Posterior vena cava (tissue), 2 donors: Measurements from ENCODE around the gene MXD1. TPM values are rescaled to one million over a fixed set of nuclear protein-coding genes. Genes with fewer than 3 reads are reported as not detected.

Source experiments
- DNase-seq: peaks from one replicate; pipeline ENCODE4 v3.0.0-alpha.2; 2020; ENCODE audit warnings: low spot score
- intact Hi-C, 2 donors: fragments of 100-400 bp; cut with DNase I; formaldehyde crosslinking; loops; one replicate each; pipeline versions ENCODE4 v1.14.1 to v1.14.2; 2022 to 2023
- total RNA-seq, 2 donors: library from RNA; stranded (reverse); fragmentation: NEBNext Ultra II Directional; extraction: Animal tissue kit (Norgen Biotek cat#: 25700); gene quantifications; one replicate each; pipeline ENCODE4 v1.2.1, GENCODE V29; 2021
- donor health status: DM: yes; HTN: yes; CAD: no.
- donor health status: DM: yes; HTN: yes; CAD: no.

Gene MXD1
- total RNA-seq, 2 donors from 2014 or later, result 14.9 to 20.7 TPM

GRCh38 chr2:69966496-69966895 is 51.6 kb downstream of the MXD1 start:
- no peak for DNase-seq
- intact Hi-C loops, result no loop called here

DNA sequence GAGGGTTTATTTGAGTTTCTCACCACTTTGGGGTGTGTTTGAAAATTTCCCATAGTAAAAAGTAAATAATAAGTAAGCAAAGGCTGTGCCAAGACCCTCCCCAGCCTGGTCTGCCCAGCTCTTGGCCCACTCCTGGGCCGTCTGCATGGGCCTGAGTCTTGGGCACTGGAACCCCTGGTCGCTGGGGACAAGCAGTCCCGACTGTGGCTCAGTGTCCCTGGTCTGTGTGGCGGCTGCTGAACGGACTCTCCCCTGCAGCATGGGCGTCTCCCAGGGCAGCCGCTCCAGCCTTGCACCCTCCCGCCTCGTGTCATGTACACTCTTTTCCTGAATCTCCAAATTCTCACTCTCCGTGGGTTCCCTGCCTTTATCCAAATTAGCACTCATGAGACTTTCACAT is 53.7 kb downstream of the MXD1 start:
- intact Hi-C loops, result no loop called here

DNA sequence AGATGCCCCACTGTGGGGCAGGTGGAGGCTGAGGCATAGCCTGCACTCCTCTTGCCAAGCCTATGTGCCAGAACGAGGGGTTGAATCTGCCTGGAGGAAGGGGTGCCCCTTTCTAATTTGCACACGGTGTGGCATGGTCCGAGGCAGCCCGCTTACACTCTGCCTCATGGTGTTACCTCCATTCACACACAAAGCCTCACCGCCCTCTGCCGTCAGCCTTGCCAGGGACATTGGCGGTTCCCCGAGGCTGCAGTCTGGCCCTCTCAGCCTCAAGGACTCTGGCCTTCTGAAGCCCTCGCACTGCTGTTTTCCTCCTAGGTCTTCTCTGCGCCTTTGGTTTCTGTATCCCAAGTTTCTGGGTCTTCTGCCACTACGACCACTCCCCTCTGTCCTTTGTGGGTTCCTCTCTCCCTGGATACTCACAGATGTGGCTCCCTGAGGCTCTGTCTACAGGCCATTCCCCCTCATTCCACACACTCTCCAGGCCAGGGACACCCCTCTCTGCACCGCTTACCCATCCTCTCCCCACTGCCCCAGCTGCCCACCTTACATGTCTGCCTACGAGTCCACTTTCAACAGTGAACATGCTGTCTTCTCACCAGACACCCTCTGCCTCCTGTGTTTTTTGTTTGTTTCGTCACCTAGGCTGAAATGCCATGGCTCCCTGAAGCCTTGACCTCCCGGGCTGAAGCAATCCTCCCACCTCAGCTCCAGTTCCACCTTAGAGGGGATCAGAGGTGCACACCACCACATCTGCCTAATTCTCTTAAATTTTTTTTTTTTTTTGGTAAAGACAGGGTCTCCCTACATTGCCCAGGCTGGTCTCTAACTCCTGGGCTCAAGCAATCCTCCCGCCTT is 54.4 kb downstream of the MXD1 start:
- peak; percentile 23 for DNase-seq
- intact Hi-C loops, result no loop called here

More for the DNA sequence above, 53.7 kb downstream of the MXD1 start:
- DNase-seq, result peak; percentile 55

DNA sequence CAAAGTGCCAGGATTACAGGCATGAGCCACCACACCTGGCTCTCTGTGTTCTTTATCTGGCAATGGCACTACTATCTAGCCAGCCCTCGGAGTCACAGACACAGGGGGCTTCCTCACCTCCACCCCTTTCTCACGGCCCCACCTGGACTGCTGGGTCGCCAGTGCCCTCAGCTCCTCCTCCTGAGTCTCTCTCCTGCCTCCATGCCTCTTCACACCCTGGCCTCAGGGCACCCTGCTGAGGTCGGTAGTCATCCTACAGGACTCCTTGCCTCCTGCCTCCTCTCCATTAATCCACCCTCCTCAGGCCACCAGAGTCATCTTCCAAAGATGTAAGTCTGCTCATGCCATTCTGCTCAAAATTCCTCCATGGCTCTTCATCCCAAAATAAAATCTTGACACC is 55.1 kb downstream of the MXD1 start:
- intact Hi-C loops, result loop anchor here in 1 of 2 donors (10.0 kb wide), 1 partner anchor 1225 kb away; no protein-coding TSS in a partner anchor
- peak; percentile 11 for DNase-seq

DNA sequence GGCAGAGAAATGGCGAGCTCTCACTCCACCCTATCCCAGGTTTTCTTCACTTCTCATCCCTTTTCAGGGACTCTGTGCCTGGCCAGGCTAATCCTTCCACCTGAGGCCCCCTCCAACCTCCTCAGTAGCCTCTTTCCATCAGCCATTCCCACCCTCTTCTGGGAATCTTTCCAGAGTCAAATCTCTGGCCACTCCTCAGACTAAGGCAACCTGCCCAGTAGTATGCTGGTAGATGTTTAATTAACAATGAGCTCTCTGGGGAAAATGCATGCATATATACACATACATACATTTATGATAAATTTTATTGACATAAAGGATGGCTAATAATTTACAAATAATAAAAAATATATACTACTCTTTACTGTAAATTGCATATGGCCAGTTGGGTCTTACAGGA is 57.9 kb downstream of the MXD1 start:
- intact Hi-C loops, result loop anchor here in 1 of 2 donors (10.0 kb wide), 1 partner anchor 1228 kb away; no protein-coding TSS in a partner anchor
- no peak for DNase-seq

- peak; percentile 20 for DNase-seq
- intact Hi-C loops, result loop anchor here in 1 of 2 donors (10.0 kb wide), 1 partner anchor 1229 kb away; no protein-coding TSS in a partner anchor
Measured at GRCh38 chr2:69973335-69973735, 58.4 kb downstream of the MXD1 start.

DNA sequence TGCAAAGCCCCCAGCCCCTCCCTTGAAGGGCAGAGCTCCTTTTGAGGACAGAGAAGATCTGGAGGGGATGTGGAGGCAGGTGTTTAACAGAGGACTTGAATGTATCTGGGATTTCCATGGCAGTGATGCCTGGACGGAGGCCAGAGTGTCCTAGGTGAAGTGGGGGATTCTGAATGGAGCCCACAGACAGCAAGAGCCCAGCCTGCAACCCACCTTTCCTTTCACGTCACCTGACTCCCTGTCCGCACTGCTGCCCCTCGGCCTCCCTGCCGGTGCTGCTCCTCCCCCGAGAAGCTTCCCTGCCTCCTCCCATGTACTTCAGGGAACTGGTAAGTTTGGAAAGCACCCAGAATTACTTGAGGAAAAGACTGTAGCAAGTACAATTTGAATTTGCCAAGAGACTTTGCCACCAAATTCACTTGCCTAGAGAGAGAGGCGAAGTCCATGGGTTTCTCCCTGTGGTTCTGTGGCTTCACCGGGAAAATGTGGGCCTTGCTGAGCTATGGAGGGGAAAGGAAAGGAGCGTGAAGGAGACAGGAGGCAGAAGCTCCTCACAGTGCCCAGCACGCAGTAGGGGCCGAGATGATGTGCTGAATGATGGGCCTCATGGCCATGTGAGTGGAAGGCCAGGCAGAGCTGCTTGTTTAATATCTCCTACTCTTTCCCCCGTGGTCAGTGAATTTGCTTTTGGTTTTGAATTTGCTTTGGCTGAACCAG is 60.4 kb downstream of the MXD1 start:
- DNase-seq, result peak; percentile 53
- intact Hi-C loops, result loop anchor here in 1 of 2 donors (10.0 kb wide), 1 partner anchor 1230 kb away; no protein-coding TSS in a partner anchor

DNA sequence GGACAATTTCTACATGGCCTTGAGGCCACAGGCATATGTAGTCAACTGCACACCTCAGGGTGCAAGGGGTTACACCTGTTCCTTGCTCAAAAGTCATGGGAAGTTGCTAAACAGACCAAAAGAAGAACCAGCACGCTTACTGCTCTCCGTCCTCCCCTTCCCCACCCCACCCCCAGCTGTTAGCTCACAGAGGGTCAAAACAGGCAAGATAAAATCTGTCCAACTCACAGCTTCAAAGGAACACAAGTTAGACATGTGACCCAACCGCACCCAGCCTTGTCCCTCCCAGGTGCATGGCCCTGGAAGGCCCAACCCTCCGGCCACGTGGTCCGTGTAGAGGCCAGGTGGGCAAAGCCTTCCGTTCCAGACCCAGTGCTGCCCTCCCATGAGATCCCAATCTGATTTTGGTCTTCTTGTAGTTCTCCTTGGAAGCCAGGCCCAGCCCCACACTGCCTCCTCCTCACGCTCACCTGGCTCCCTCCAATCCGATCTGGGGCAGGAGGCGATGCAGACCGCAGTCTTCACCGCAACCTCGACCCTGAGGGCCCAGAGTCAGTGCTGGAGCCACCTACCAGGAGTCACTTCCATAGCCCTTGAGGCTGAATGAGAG is 61.0 kb downstream of the MXD1 start:
- peak; percentile 83 for DNase-seq
- intact Hi-C loops, result loop anchor here in 1 of 2 donors (10.0 kb wide), 1 partner anchor 1231 kb away; no protein-coding TSS in a partner anchor

DNA sequence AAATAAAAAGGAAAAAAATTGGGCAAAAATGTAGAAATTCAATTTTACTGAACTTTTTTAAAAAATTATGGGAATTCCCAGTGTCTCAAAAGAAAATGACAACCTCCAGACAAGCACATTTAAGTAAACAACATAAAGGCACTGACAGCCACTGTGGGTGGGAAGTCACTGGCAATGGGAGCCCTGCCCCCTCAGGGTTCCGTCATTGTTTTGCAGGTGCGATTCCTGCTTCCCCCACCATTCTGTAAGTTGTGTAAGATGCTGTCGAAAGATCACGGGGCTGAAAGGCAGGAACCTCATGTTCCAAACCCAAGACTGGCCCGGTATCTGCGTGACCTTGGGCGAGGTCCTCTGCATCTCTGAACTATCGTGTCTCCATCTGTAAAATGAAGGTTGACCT is 62.3 kb downstream of the MXD1 start:
- intact Hi-C loops, result loop anchor here in 1 of 2 donors (10.0 kb wide), 1 partner anchor 1232 kb away; no protein-coding TSS in a partner anchor

DNA sequence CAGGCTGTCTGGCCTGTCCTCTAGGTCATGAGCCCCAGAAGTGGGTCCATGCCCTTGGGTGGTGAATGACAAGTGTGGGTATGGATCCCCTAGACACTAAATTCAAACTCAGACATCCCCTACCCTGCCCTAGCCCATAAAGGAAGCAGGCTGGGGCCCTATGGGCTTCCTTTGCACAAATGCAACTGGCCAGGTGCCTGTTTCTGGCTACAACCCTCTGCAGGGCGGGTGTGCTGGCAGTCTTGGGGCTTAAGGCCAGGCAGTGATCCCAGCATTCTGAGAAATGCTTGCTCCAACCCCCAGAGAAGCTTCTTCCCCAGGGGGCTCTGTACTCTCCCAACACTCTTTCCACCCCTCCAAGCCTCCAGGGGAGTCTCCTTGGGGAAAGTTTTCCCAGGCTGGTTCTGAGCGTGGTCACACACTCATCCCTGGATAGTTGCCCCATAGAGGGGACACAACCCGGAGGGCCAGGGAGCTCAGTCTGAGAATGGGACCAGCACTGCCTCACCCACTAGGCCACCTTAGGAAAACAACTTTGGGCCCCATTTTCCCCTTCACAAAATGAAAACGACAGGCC is 63.1 kb downstream of the MXD1 start:
- intact Hi-C loops, result loop anchor here in 1 of 2 donors (10.0 kb wide), 1 partner anchor 1233 kb away; no protein-coding TSS in a partner anchor

More for the DNA sequence above, 62.3 kb downstream of the MXD1 start:
- peak; percentile 64 for DNase-seq

GRCh38 chr2:69979902-69980807 is 65.2 kb downstream of the MXD1 start:
- peak; percentile 44 for DNase-seq
- intact Hi-C loops, result loop anchor here in 1 of 2 donors (10.0 kb wide), 1 partner anchor 1235 kb away; no protein-coding TSS in a partner anchor

More for the DNA sequence above, 63.1 kb downstream of the MXD1 start:
- DNase-seq, result peak; percentile 48

GRCh38 chr2:69983392-69983966 is 68.6 kb downstream of the MXD1 start:
- no peak for DNase-seq
- intact Hi-C loops, result no loop called here

- no peak for DNase-seq
- intact Hi-C loops, result no loop called here
Measured at GRCh38 chr2:69985216-69985615, 70.3 kb downstream of the MXD1 start.

GRCh38 chr2:69985688-69986087 is 70.8 kb downstream of the MXD1 start:
- DNase-seq, result no peak

DNA sequence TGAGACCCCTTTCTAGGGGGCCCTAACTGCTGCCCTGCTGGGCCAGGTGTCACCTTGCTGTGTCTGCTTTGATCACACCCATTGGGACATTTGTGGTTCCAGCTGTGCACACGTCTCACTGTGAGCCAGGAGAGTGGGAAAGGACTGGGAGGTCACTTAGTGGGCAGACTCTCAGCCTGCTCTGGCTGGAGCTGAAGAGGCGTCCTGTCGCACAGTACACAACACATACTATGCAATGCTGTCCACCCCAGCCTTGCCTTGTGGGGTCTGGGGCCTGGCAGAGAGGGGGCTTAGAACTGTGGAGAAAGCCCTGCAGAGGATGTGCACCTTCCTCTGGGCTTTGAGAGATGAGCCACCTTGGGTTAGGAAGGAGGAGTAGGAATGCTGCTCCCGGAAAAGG is 71.8 kb downstream of the MXD1 start:
- DNase-seq, result no peak
- intact Hi-C loops, result no loop called here

More at GRCh38 chr2:69985688-69986087, 70.8 kb downstream of the MXD1 start:
- intact Hi-C loops, result no loop called here

DNA sequence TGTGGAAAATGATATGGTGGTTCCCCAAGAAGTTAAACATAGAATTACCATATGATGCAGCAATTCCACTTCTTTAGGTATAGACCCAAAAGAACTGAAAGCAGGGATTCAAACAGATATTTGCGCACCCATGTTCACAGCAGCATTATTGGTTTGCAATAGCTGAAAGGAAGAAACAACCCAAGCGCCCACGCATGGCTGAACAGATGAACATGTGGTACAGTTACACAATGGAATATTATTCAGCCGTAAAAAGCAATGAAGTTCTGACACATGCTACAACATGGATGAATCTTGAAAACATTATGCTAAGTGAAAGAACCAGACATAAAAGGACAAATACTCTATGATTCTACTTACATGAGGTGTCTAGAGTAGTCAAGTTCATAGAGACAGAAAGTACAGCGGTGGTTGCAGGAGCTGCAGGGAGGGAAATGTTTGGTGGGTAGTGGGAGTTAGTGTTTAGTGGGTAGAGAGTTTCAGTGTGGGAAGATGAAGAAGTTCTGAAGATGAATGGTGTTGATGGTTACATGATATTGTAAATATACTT is 73.3 kb downstream of the MXD1 start:
- intact Hi-C loops, result no loop called here
- DNase-seq, result peak; percentile 7

- DNase-seq, result no peak
Measured at GRCh38 chr2:69989009-69989408, 74.1 kb downstream of the MXD1 start.

More at GRCh38 chr2:69989009-69989408, 74.1 kb downstream of the MXD1 start:
- intact Hi-C loops, result no loop called here
